Measurements from ENCODE around the gene SEC16A. TPM values are rescaled to one million over a fixed set of nuclear protein-coding genes. Genes with fewer than 3 reads are reported as not detected.

The SEC16A gene
- total and polyA plus RNA-seq, 4 donors: 21.7 to 96.1 (median 66.0) TPM

- TF ChIP-seq GABPA (IDR thresholded peaks at IDR 0.05 in 1 of 2, conservative IDR thresholded peaks at IDR 0.05 in 1 of 2): no peak
These were observed 6.3 kb downstream of the SEC16A start (continued) for GRCh38 chr9:136476369-136477150.

GRCh38 chr9:136474974-136475865 is 7.6 kb downstream of the SEC16A start:
- H3K27ac ChIP-seq (ENCODE audit: low read depth in 1 of 2, low read length in 2 of 2): no peak overlapping the region
- no peaks in the 10 kb centered on the region for H3K27me3 ChIP-seq (ENCODE audit: control insufficient read depth in 4 of 4, insufficient read depth in 4 of 4, low read length in 3 of 4)
- H3K9me3 ChIP-seq (ENCODE audit: control insufficient read depth in 4 of 4, low read length in 3 of 4): no peaks in the 10 kb centered on the region
- TF ChIP-seq REST (IDR thresholded peaks at IDR 0.05) (no peak), SP1 (IDR thresholded peaks at IDR 0.05) (no peak), ZBTB33 (IDR thresholded peaks at IDR 0.05) (no peak), FOXA1 (IDR thresholded peaks at IDR 0.05) (no peak), ATF3 (IDR thresholded peaks at IDR 0.05) (no peak), NR2F2 (IDR thresholded peaks at IDR 0.05) (no peak), YY1 (IDR thresholded peaks at IDR 0.05) (no peak), HNF4G (IDR thresholded peaks at IDR 0.05) (no peak), MAX (IDR thresholded peaks at IDR 0.05) (no peak), RAD21 (IDR thresholded peaks at IDR 0.05) (no peak), TAF1 (conservative IDR thresholded peaks at IDR 0.05) (no peak), HNF4A (conservative IDR thresholded peaks at IDR 0.05) (no peak), EGR1 (IDR thresholded peaks at IDR 0.05; ENCODE audit: low read depth in 2 of 2) (no peak), FOXA2 (IDR thresholded peaks at IDR 0.05) (no peak), JUND (IDR thresholded peaks at IDR 0.05) (no peak), CTCF (IDR thresholded peaks at IDR 0.05; ENCODE audit: low read depth, low read length, missing input control) (no peak), RXRA (IDR thresholded peaks at IDR 0.05) (no peak)
- H3K4me3 ChIP-seq (ENCODE audit: low read depth in 1 of 3, low read length in 3 of 3): no peak overlapping the region
- no peak overlapping the region for H3K9ac ChIP-seq (ENCODE audit: low read depth in 1 of 2, low read length in 2 of 2)
- WGBS: 94% methylated on average over 34 of the region's 34 CpGs
- no peak for DNase-seq (ENCODE audit: low spot score)
- peaks cover 42 to 74% (median 60%) of the 10 kb centered on the region in 4 donors for H3K36me3 ChIP-seq (ENCODE audit: control insufficient read depth in 4 of 4, insufficient read depth in 3 of 4, low read depth in 1 of 4, low read length in 3 of 4)
- no peaks in the 10 kb centered on the region for H3K4me1 ChIP-seq (ENCODE audit: control insufficient read depth in 4 of 4, insufficient read depth in 4 of 4, low read length in 3 of 4)

All from liver (tissue), 9 donors.